GM12878 (cell line): ENCODE data around the gene EP400. TPM values are rescaled to one million over a fixed set of nuclear protein-coding genes. Genes with fewer than 3 reads are reported as not detected.
A peak's percentile ranks its signal among the peaks of the same experiment; 100 is the strongest.

Experiments used
- ATAC-seq: fragments of 200-7000 bp; cut with Tn5 transposase; 3 replicates; pipeline ENCODE4 v1.9.1; 2020; ENCODE audit warnings: mild to moderate bottlenecking, moderate library complexity
- BruUV-seq: library from RNA; stranded (reverse); fragments of 400-500 nt; replicated peaks from 2 replicates; lab custom pipeline; 2021; lab: Mats Ljungman, UMichigan
- CTCF ChIA-PET: fragments of 300-600 bp; sonication (Branson Sonifier 250); formaldehyde crosslinking; extraction: SDS; loops from one replicate; lab custom pipeline; 2021; ENCODE audit warnings: inconsistent platforms; lab: Yijun Ruan, JAX
- POLR2A ChIA-PET: fragments of 350-600 bp; formaldehyde crosslinking; extraction: SDS; loops from one replicate; lab custom pipeline; 2021; ENCODE audit warnings: inconsistent platforms; lab: Charles Lee
- RAD21 ChIA-PET: fragments of 300-600 bp; sonication (Branson Sonifier 250); formaldehyde crosslinking; loops from one replicate; lab custom pipeline; 2023; ENCODE audit warnings: antibody characterized with exemption; ENCODE audit not compliant: unreplicated experiment; lab: Charles Lee
- SMC1A ChIA-PET: fragments of 300-600 bp; sonication (Branson Sonifier 250); formaldehyde crosslinking; loops from one replicate; lab custom pipeline; 2023; ENCODE audit not compliant: unreplicated experiment, uncharacterized antibody; lab: Charles Lee
- DNase-seq: peaks from one replicate; pipeline ENCODE4 v3.0.0-alpha.2; 2011; ENCODE audit warnings: low read depth, low spot score
- FAIRE-seq: peaks from 3 replicates; lab custom pipeline; 2011; peaks lifted over from hg19 to GRCh38; lab: Jason Lieb, UNC
- H2AFZ ChIP-seq: 2 replicates; pipeline ENCODE4 v1.6.0; 2011; ENCODE audit warnings: low read depth, low read length, control low read depth; ENCODE audit not compliant: control insufficient read depth
- H3K27ac ChIP-seq: 2 replicates; pipeline ENCODE4 v1.5.1; 2011; ENCODE audit warnings: control low read depth; ENCODE audit not compliant: control insufficient read depth, insufficient read depth
- H3K27me3 ChIP-seq, 2 experiments: replicated peaks in 1 of 2; 2 replicates each; pipeline versions ENCODE4 v1.6.0 to v1.6.1; 2011; ENCODE audit warnings: low read length in 1 of 2; ENCODE audit not compliant: control insufficient read depth in 2 of 2, insufficient read depth in 2 of 2
- H3K36me3 ChIP-seq, 2 experiments: 2 replicates each; pipeline ENCODE4 v1.5.1; 2011; ENCODE audit warnings: low read length in 1 of 2; ENCODE audit not compliant: control insufficient read depth in 2 of 2, insufficient read depth in 2 of 2
- H3K4me1 ChIP-seq: 2 replicates; pipeline ENCODE4 v1.6.1; 2011; ENCODE audit warnings: mild to moderate bottlenecking, low read length, moderate library complexity, mixed read lengths; ENCODE audit not compliant: control insufficient read depth, insufficient read depth
- H3K4me2 ChIP-seq: 2 replicates; pipeline ENCODE4 v1.6.0; 2011; ENCODE audit warnings: control low read depth; ENCODE audit not compliant: control insufficient read depth, insufficient read depth
- H3K4me3 ChIP-seq: fragments of 200-600 bp; sonication (generic); 2 replicates; pipeline ENCODE4 v1.5.1; 2016
- H3K79me2 ChIP-seq: 2 replicates; pipeline ENCODE4 v1.6.0; 2011; ENCODE audit warnings: low read length; ENCODE audit not compliant: control insufficient read depth, insufficient read depth
- H3K9ac ChIP-seq: 2 replicates; pipeline ENCODE4 v1.8.0; 2011; ENCODE audit warnings: low read length, control low read depth, mixed read lengths; ENCODE audit not compliant: control insufficient read depth, insufficient read depth
- H3K9me3 ChIP-seq: replicated peaks from 3 replicates; pipeline ENCODE4 v1.5.1; 2011; ENCODE audit warnings: mild to moderate bottlenecking, low read length; ENCODE audit not compliant: control insufficient read depth, insufficient read depth
- H4K20me1 ChIP-seq: 2 replicates; pipeline ENCODE4 v1.6.0; 2011; ENCODE audit not compliant: control insufficient read depth, insufficient read depth
- EGR1 ChIP-seq, 2 experiments: IDR thresholded peaks; 1 replicate in 1 of 2; 2 replicates in 1 of 2; pipeline ENCODE4 v1.6.1; 2011 to 2012; ENCODE audit warnings: low read depth in 2 of 2, low read length in 2 of 2, borderline replicate concordance in 1 of 2, mild to moderate bottlenecking in 1 of 2, moderate library complexity in 1 of 2
- GABPA ChIP-seq: IDR thresholded peaks from 2 replicates; pipeline ENCODE4 v1.6.1; 2014; ENCODE audit warnings: antibody characterized with exemption, low read depth, mild to moderate bottlenecking, inconsistent platforms
- MEF2A ChIP-seq: IDR thresholded peaks from 2 replicates; pipeline ENCODE4 v1.6.1; 2011; ENCODE audit warnings: low read depth, mild to moderate bottlenecking, low read length, moderate library complexity; ENCODE audit not compliant: insufficient read depth
- SPI1 ChIP-seq: IDR thresholded peaks from 2 replicates; pipeline ENCODE4 v1.6.1; 2011; ENCODE audit warnings: low read depth, mild to moderate bottlenecking, low read length, moderate library complexity, borderline replicate concordance; ENCODE audit not compliant: insufficient read depth
- WGBS: methylation state at CpG from one replicate; pipeline ENCODE4 v1.1.6; 2016; ENCODE audit warnings: low lambda C conversion rate; ENCODE audit not compliant: insufficient replicate concordance, insufficient coverage; ENCODE audit errors: missing lambda C conversion rate; 5-methylcytosine and 5-hydroxymethylcytosine counted together
- in situ Hi-C: fragments of 300-500 bp; cut with MboI; formaldehyde crosslinking; loops from 9 replicates; pipeline ENCODE4 v1.14.3; 2018; ENCODE audit warnings: mixed read lengths
- intact Hi-C: fragments of 100-400 bp; cut with micrococcal nuclease; formaldehyde crosslinking; loops from one replicate; pipeline ENCODE4 v1.14.2; 2022; ENCODE audit not compliant: unreplicated experiment
- polyA plus RNA-seq, 11 experiments: library from polyadenylated mRNA; depleted of rRNA in 4 of 11; unstranded in 6 of 11; stranded (reverse) in 5 of 11; fragments of >200 nt; fragmentation: Nextera tagmentation in 4 of 11; fragmentation: Illumina TruSeq in 1 of 11; extraction: Ambion mirVana in 4 of 11; extraction: Trizol in 1 of 11; gene quantifications; 1 replicate in 1 of 11; 2 replicates in 10 of 11; pipeline versions ENCODE4 v1.2.1 to v1.2.3, GENCODE V29; 2011 to 2016; ENCODE audit warnings: inconsistent platforms in 2 of 11, missing spikeins in 2 of 11, low read depth in 1 of 11
- total RNA-seq, 4 experiments: library from RNA; depleted of rRNA in 3 of 4; stranded (reverse); fragments of >200 nt in 3 of 4; fragmentation: Illumina TruSeq in 1 of 4; extraction: Trizol in 1 of 4; gene quantifications; 2 replicates each; pipeline versions ENCODE4 v1.2.1 to v1.2.3, GENCODE V29; 2013 to 2021
- TF ChIP-seq, protein P1 (sequence below), 3 experiments: IDR thresholded peaks in 2 of 3; conservative IDR thresholded peaks in 1 of 3; 2 replicates each; pipeline ENCODE4 v1.5.1; 2011; ENCODE audit warnings: low read depth in 3 of 3, low read length in 3 of 3, mild to moderate bottlenecking in 3 of 3, control low read depth in 2 of 3, moderate library complexity in 2 of 3, inconsistent platforms in 1 of 3, mixed read lengths in 1 of 3; ENCODE audit not compliant: control insufficient read depth in 2 of 3, insufficient read depth in 1 of 3; ENCODE audit errors: extremely low read depth in 1 of 3

Gene EP400
- total and polyA plus RNA-seq, 10 of the 15 experiments (the other 5 are each of a cell fraction or from before 2014, with no cell fraction given) = 3.8 to 44.2 (median 8.4) TPM

- Histone ChIP-seq H4K20me1 (no peaks in the 10 kb centered on the region), H3K4me3 (no peak overlapping the region), H3K9ac (no peak overlapping the region), H3K79me2 (no peaks in the 10 kb centered on the region), H3K27ac (no peak overlapping the region), H3K4me2 (no peak overlapping the region), H3K4me1 (peaks cover 28% of the 10 kb centered on the region), H3K36me3 (peaks cover 25% of the 10 kb centered on the region in 2 experiments), H3K27me3 (no peaks in the 10 kb centered on the region), H2AFZ (no peak overlapping the region), H3K9me3 (no peaks in the 10 kb centered on the region)
- WGBS = 66% methylated on average over 10 of the region's 10 CpGs
- intact Hi-C loops = no loop called here
- ChIA-PET POLR2A (no interaction called here), CTCF (no interaction called here), SMC1A (no interaction called here), RAD21 (no interaction called here)
- no peak for DNase-seq
- no TSS peak for BruUV-seq
- no peak for ATAC-seq
- TF ChIP-seq GABPA (no peak), SPI1 (peak; percentile 11; the same call in 1 of the 2 replicates)
- in situ Hi-C loops = no loop called here
- no peak for FAIRE-seq
Measured at GRCh38 chr12:132063491-132063890, 113.7 kb downstream of the EP400 start.

DNA sequence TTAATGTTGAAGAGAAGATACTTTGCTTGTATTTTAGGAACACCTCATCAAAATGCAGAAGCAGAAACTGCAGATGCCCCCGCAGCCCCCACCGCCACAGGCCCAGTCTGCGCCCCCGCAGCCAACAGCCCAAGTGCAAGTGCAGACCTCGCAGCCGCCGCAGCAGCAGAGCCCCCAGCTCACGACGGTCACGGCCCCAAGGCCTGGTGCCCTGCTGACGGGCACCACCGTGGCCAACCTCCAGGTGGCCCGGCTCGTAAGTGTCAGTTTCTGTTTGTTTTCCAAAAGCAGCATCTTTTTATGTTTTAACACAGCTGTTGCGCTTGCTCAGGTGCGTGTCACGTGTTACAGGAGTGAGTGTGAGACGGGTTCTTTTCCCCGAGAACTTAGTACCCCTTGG, 114.9 kb downstream of the EP400 start:
- RAD21 ChIA-PET = no interaction called here
- no peak for FAIRE-seq
- intact Hi-C loops = no loop called here
- Histone ChIP-seq H3K36me3 (peaks cover 22 to 27% of the 10 kb centered on the region in 2 experiments), H3K9me3 (no peaks in the 10 kb centered on the region), H3K4me3 (no peak overlapping the region), H3K27ac (no peak overlapping the region), H3K9ac (no peak overlapping the region), H4K20me1 (no peaks in the 10 kb centered on the region), H3K79me2 (no peaks in the 10 kb centered on the region), H2AFZ (no peak overlapping the region), H3K27me3 (no peaks in the 10 kb centered on the region)
- DNase-seq = no peak
- POLR2A ChIA-PET = no interaction called here
- peak; percentile 39; the same call in 2 of the 3 replicates for ATAC-seq
- TF ChIP-seq, protein P1, sequence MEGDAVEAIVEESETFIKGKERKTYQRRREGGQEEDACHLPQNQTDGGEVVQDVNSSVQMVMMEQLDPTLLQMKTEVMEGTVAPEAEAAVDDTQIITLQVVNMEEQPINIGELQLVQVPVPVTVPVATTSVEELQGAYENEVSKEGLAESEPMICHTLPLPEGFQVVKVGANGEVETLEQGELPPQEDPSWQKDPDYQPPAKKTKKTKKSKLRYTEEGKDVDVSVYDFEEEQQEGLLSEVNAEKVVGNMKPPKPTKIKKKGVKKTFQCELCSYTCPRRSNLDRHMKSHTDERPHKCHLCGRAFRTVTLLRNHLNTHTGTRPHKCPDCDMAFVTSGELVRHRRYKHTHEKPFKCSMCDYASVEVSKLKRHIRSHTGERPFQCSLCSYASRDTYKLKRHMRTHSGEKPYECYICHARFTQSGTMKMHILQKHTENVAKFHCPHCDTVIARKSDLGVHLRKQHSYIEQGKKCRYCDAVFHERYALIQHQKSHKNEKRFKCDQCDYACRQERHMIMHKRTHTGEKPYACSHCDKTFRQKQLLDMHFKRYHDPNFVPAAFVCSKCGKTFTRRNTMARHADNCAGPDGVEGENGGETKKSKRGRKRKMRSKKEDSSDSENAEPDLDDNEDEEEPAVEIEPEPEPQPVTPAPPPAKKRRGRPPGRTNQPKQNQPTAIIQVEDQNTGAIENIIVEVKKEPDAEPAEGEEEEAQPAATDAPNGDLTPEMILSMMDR (IDR thresholded peaks at IDR 0.05 in 2 of 3, conservative IDR thresholded peaks at IDR 0.05 in 1 of 3; ENCODE audit: control insufficient read depth in 2 of 3, extremely low read depth in 1 of 3, insufficient read depth in 1 of 3, low read depth in 3 of 3, low read length in 3 of 3) = peak in 2 of 3 experiments; percentile 10 to 19; a peak in 2 of 6 replicates
- TF ChIP-seq MEF2A (no peak), EGR1 (IDR thresholded peaks at IDR 0.05; ENCODE audit: borderline replicate concordance in 1 of 2, low read depth in 2 of 2, low read length in 2 of 2) (peak in 1 of 2 experiments; percentile 12; a peak in 1 of 3 replicates)
- TF ChIP-seq, all 136 proteins: peak for 2
- Histone ChIP-seq H3K4me2 (peak overlapping the region; percentile 45; the same call in 1 of the 2 replicates), H3K4me1 (peaks cover 28% of the 10 kb centered on the region)
- ChIA-PET SMC1A (interaction anchor here (1.7 kb wide), 1 partner anchor 21 kb away, joined by 5 read pairs; no protein-coding TSS in a partner anchor), CTCF (no interaction called here)
- in situ Hi-C loops = no loop called here
- no TSS peak for BruUV-seq
- WGBS = 93% methylated on average over 19 of the region's 19 CpGs
